Stimulated activated CD4-positive, alpha-beta T cell treated with anti-CD3 and anti-CD28 coated beads, TNF-alpha, amount 100 ng/mL, for 24 hours (primary cell): Measurements from ENCODE around the gene LRRIQ1.
"Not testable (repeated sequence)": the region's sequence is repeated elsewhere in the genome, so short reads cannot be mapped to it uniquely, and the experiment has no call there.

Source experiments
- DNase-seq, 3 experiments: peaks; one replicate each; pipeline ENCODE4 v3.0.0-alpha.2; 2020; ENCODE audit warnings: low read depth in 3 of 3

The LRRIQ1 gene

DNA sequence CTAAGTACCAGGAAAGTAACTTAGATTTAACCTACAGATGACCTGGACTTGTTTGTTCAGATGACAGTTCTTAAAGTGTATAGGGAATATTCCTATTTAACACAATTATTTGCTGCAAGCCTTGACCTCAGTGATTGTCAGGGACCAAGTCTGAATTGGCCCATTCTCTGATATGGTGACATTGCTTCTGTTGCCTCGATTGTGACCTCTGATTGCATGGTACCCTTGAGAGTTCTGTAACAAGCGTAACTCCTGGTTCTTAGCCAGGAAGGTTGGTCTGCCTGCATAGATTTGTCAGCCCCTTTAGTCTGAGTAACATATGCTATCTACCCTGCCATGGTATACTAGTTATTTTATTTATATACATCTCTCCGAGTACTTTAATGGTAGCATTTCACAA is 150.1 kb downstream of the LRRIQ1 start:
- no peak for DNase-seq

DNA sequence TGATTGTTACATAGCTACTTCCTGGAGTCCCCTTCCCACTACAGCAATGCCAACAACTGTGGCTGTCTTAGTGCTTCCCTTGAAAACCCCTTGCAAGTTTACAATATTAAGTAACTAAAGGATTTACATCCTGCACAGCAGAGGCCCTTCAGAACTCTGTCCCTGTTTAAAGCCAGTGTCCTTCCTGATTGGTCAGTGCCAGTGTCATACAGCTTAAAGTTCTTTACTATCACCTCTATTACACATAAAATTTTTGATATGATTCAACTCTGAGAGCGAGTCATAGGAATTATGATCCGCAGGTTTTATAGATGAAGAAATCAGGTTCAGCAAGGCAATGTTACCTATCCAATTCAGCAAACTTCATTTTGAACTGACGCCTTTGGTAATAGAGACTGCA is 152.5 kb downstream of the LRRIQ1 start:
- no peak for DNase-seq

DNA sequence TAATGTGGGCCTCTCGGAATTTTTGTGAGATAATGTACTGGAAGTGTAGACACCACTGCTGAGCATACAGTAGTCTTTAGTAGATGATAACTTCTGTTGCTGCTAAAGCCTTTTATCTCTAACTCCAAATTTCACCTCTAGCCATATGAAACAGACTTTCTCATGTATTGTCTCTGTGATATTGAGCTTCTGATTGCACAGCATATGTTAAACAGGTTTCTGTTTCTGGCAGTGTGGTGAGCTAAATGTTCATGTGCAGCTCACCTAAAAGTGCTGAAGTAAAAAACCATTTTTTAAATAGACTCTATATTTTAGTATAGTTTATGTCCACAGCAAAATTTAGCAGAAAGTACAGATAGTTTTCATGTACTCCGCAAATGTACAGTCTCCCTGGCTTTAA is 154.6 kb downstream of the LRRIQ1 start:
- DNase-seq: no peak

DNA sequence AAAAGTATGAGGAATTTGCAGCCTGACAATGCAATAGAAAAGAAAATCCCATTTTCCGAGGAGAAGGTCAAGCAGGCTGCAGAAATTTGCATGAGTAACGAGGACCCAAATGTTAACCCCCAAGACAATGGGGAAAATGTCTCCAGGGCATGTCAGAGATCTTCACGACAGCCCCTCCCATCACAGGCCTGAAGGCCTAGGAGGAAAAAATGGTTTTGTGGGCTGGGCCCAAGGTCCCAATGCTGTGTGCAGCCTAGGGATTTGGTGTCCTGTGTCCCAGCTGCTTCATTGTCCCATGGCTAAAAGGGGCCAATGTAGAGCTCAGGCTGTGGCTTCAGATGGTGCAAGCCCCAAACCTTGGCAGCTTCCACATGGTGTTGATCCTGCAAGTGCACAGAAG is 167.7 kb downstream of the LRRIQ1 start:
- not testable (repeated sequence) for DNase-seq

DNA sequence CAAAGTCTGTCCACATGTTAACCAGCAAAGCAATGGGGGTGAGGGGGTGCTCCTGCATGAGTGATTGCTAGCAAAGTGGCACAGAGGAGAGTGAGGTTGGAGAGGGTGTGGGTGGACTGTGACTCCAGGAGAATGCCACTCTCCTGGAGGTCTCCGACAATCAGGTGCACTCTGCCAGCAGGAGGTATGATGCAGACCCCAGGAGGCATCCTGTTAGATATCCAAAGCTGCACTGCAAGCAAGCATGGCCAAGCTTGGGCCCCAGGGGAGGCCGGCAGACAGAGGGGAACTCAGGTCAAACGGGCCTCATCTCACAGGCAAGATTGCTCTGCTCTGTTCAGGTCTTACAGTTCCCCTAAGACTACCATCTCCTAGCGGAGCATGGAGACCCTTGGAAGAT is 170.4 kb downstream of the LRRIQ1 start:
- DNase-seq: no peak

DNA sequence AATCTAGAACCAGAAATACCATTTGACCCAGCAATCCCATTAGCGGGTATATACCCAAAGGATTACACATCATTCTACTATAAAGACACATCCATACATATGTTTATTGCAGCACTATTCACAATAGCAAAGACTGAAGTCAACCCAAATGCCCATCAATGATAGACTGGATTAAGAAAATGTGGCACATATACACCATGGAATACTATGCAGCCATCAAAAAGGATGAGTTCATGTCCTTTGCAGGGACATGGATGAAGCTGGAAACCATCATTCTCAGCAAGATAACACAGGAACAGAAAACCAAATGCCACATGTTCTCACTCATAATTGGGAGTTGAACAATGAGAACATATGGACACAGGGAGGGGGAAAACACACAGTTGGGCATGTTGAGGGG is 188.2 kb downstream of the LRRIQ1 start:
- not testable (repeated sequence) for DNase-seq

DNA sequence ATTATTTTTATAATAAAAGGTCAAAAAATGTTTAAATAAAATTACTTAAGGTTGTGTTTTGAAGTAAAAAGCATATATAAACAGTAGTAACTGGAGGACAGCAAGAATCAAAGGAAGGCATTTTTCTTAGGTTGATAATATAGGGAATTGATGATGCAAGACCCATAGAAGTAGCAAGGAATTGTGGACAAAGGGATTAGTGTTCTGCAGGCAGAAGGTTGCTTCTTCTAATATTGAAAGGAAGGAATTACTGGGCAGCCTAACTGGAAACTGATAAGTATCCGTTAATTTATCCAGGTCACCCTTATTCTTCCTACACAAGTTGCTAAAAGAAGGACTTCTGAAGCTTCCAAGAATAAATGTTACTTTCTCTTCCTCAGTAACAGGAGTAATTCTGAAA is 189.3 kb downstream of the LRRIQ1 start:
- DNase-seq: no peak

DNA sequence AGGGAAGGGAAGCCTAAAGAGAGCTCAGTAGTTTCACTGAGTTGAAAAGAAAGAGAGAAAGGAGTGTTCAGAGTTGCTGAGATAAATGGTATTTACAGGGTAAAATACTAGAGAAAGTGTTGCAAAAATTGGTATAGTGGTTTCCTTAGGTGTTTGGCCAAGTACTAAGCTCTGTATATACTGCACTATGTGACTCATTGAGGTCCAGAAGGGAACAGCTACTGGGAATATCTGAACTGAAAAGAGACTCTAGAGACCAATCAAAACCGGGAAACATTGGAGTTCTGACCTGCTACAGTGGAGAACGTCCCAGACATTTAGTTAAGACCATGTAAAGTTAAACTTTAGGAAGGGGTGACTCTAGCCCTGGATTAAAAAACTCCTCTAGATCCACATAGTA is 201.2 kb downstream of the LRRIQ1 start:
- DNase-seq: no peak

DNA sequence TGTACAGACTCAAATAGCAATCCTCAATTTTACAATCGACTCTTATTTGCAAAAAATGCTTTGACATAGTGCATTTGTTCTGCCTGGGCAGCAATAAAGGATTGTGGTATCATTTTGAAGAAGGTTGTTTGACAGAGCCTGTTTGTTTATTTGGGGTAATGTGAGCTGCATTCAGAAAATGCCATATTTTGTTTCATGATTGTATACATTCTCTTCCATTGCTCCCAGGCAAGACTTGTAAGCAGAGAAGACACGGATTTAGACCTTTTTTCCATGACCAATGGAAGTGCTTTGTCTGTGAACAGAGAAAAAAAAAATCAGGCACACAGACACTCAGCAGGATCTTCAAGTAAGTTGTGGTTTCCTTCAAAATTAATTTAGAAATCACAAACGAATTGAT is 208.4 kb downstream of the LRRIQ1 start:
- DNase-seq: no peak

DNA sequence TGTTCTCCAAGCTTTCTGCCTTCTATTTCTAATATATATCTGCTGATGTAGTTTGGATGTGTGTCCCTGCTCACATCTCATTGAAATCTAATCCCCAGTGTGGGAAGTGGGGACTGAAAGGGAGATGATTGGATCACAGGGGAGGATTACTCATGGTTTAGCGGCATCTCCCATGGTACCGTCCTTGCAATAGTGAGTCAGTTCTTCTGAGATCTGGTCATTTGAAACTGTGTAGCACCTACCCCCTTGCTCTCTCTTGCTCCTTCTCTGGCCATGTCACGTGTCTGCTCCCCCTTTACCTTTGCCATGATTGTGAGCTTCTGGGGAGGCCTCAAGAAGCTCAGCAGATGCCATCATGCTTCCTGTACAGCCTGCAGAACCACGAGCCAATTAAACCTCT is 217.7 kb downstream of the LRRIQ1 start:
- no peak for DNase-seq

DNA sequence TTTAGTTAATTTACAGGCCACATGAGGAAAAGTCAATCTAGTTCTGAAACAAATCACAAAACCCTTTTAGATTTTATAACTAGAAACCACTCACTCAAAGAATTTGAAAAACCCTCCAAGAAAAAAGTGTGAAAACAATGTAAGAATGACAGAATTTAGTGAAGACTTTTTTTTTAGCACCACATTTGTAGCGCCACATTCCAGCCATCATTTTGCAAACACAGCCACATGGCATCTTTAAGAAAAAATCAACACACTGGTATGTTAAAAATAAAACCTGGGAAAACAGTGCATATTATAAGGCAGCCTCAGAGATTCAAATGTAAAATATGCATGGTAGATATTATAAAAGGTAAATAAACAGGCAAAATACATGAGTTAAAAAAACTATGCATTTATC is 221.5 kb downstream of the LRRIQ1 start:
- DNase-seq: no peak

DNA sequence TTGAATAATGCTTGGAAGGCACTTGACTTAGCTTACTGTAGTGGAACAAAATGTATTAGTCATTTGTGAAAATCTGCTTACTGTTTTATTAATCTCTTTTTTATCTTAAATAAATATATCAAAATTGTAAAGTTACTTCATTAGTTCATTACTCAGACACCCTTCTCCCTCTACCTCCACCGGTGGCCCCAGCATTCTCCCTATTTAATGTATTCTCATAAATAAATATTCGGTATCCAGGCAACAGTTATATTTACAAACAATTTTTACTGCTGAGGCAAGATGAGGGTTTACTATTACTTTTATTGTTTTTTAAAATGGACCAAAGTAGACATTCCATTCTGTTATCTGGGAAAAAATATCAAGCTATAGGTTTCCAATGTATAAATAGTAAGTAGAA is 224.3 kb downstream of the LRRIQ1 start:
- DNase-seq: no peak

DNA sequence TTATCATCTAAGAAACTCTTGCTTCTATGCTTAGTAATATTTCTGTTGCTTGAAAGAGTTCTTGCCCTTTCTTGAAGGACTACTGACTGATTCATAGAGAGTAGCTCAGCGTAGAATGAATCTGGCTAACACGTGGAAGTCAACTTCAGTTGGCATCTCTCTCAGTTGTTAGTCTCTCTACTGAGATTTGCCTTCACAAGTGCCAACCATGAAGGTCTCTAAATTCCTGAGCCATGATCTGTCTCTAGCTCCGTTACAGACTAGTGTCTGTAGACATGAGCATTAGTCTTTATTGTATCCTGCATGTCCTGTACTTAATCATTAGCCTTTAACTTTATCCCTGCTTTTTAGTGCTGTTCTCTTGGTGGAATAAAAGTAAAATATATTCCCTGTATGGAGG is 224.7 kb downstream of the LRRIQ1 start:
- no peak for DNase-seq

DNA sequence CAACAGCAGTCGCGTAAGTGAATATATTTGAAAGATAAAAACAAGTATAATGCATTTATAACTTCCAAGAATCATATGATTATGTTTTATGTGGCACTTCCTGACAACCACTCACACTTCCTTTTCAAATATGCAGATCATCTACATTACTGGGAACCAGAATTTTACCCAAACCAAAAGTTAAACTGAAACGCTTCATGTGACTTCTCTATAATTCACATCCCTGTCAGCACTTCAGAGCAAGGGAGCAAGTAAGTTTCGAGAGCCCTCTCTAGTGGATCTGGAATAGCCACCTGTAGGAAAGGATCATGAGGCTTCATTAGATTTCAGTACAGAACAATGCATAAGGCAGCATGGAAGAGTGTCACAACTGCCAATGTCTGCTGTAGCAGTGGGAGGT is 230.2 kb downstream of the LRRIQ1 start:
- no peak for DNase-seq

DNA sequence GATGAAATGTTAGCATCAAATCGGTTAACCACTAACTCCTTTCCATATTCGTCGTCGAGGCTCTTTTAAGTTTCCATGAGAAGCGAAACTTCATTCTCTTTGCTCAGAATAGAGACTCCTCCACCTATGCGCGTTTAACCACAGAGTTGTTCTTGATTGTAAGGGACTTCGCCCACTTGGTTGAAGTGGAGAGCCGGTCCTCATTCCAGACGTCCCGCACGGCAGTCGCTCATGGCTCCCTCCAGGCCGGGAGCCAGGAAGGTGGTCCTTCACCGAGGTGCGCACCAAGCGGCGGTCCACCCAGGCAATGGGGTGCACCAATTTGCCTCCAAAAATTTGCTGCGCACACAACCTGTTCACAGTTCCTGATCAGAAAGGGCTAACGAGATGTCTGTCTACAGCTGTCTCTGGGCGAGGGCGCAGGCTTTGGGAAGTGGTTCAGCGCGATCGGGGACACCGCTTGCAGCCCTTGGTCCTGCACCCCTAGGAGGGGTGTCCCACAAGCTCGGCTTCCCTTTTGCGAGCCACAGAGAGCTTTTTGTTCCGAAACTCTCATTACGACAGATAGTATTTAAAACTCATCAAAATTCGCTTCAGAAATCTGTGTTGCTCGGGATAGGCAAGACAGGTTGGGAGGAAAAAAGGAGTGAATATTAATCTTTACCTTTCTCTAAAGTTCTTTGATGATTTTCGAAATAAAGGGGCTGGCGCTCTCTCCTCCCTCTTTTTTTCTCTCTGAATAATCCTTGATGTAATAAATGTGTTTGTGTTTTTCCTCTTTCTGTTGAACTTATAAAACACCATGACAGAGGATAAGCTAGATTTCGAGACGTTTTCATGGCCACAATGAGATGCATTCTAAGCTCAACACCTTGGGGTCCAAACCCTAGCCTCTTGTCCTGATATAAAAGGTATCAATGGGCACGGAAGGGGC is 237.5 kb downstream of the LRRIQ1 start:
- no peak for DNase-seq

DNA sequence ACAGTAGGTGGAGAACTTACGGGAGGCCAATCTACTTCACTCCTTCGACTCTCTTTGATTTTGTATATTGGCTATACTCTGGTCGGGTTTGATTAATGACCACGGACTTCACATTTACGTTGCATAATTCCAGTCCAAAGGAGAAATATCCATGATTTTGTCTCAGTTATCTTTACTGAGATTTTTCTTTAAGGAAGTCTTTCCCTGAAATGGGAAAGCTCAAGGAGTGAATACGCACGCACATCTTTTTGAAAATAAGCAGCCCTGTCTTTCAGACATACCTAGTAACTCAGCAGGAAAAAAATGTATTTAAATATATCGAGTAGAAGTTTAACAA is 238.1 kb downstream of the LRRIQ1 start:
- DNase-seq: no peak

DNA sequence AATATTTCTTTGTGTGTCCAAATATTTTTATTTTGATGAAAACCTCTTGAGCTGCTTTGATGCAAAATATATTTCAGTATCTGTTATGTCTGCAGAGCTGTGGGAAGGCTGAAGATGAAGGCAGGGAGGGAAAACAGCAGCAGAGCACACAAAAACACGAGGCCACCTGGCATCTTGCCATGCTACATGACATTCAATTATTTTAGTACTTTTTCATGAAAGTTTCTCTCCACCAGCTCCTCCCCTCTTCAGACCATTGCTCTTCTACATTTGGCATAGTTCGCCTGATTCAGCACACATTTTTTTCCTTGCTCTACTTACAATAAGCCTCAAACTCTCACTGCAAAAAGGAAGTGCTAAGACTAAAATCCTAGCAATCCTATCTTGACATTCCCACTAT is 239.2 kb downstream of the LRRIQ1 start:
- no peak for DNase-seq

DNA sequence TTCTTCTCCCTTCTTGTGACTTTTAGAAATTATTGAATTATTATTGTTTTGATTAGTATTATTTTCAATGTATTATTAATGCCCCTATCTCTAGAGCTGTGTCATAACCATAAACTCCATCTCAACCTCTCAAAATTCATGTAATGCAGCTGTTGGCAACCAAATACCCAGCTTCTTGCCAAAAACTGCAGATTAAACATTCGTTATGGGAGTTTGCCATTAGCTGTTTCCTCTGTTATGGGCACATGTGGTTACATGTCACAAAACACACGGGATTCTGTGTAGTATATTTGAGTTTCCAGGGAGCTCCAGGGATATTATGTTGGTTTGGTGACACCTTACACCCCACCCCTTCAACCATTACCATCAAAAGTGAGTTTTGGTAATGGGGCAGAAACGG is 241.0 kb downstream of the LRRIQ1 start:
- no peak for DNase-seq

DNA sequence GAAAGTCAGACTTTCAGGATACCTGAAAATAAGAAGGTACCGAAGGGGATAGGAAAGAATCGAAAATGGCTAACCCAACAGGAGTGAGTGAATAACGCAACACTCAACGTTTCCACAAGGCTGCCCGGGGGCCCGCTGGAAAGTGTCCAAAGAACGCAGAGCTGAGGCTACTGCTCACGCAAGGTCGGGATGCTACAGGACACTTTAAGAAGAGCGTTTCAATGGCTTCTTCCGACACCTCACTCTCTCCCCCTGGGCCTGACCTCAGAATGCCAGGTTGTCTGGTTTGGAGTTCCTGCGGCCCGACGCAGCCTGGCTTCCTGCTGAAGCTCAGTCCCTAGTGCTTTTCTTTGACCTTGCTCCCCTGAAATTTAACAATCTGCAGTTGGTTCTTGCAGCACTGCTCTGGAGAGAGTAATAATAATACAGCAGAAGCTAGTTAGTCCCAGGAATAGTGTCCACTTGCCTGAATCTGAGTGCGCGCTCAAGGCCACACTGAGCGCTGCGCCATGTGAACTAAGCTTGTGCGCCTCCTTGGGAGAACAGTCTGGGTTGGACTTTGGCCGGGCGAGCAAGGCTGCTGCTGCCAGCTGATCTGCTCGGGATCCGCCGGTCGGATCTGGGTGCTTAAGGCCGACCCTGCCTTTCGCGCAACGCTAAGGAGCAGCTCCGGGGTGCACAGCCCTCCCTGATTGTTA is 241.9 kb downstream of the LRRIQ1 start:
- no peak for DNase-seq

DNA sequence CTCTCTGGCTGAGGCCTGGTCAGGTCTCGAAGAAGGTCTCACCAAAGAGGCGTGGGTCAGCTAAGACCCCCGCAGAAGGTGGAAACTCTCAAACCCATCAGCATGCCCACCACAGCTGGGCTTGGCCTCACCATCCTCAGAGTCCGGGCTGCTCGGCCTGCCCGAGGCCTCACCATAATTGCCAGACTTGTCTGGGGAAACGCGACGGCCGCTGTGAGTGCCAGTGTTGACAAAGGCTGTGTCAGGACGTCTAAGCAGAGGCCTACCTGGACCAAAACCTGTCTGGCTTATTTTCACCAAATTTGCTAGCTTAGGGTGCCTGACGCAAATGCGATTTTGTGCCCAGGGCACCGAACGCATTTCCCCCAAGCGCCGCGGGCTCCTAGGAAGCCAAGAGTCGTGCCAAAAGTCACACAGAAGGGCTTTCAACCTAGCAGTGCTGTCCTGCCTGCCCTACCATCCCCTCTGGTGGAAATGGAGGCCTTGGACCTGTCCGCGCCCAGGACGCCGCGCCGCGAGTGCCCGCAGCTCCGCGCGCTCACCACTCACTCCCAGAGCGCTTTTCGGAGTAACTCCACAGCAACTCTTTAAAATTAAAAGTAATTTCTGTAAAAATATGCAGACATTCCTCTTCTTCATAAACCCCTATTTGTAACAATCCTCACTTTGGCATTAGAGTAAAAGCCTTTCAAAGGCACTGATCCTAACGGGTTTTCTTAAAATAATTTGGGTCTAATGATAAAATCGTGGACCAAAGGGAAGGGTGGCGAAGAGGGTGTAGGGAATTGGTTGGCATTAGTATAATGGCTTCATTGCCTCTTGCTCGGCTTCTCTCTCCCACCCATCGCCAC is 242.7 kb downstream of the LRRIQ1 start:
- no peak for DNase-seq

DNA sequence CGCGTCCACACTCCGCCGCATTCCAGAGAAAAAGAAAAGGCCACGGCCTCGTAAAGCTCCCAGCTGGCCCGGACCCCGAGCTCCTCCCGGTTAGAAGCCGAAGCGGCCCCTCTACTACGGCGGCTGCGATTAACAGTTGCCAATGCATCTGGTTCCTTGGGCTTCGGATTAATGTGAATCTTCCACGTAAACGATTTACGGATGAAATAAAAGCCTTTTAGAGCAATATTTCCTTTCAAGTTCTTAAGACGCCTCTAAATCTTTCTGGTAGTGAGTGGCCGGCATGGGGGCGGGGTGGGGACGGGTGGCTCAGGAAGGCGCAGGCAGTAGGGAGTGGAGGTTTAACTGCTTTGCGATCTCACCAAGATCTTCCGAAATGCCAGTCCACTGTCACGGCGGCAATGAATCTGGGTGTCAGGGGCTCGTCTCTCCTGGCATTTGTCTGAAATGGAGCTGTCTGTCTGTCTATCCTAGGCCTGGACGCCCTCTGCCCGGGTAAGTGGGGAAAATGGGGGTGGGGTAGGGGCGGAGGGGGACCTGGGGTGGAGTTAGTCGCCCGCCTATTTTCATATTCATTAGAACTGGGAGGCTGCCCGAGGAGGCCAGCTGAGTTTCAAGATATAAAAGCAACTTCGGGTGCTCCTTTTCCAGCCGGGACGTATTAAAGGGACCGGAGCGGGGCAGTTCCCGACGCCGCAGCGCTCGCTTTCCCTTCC is 243.5 kb downstream of the LRRIQ1 start:
- no peak for DNase-seq
